Chondrocyte (in vitro differentiated cells): Measurements from ENCODE around the gene CLCN7. TPM values are rescaled to one million over a fixed set of nuclear protein-coding genes. Genes with fewer than 3 reads are reported as not detected.

Experiments used
- DNase-seq: peaks from one replicate; pipeline ENCODE4 v3.0.0; 2021; ENCODE audit warnings: mixed read lengths, low spot score
- H3K27ac Mint-ChIP-seq: one replicate; pipeline ENCODE4 v1.8.0; 2021; ENCODE audit warnings: mild to moderate bottlenecking, moderate library complexity, mixed read lengths; ENCODE audit not compliant: unreplicated experiment
- H3K27me3 Mint-ChIP-seq: 2 replicates; pipeline ENCODE4 v1.8.0; 2021; ENCODE audit warnings: low read depth, mixed read lengths
- H3K36me3 Mint-ChIP-seq: 2 replicates; pipeline ENCODE4 v1.8.0; 2021; ENCODE audit warnings: low read depth, mixed read lengths
- H3K4me1 Mint-ChIP-seq: 2 replicates; pipeline ENCODE4 v1.8.0; 2021; ENCODE audit warnings: low read depth, mild to moderate bottlenecking, mixed read lengths
- H3K4me3 Mint-ChIP-seq: one replicate; pipeline ENCODE4 v1.8.0; 2021; ENCODE audit warnings: mild to moderate bottlenecking, moderate library complexity, mixed read lengths; ENCODE audit not compliant: unreplicated experiment
- H3K9me3 Mint-ChIP-seq: 2 replicates; pipeline ENCODE4 v1.8.0; 2021; ENCODE audit warnings: low read depth, mixed read lengths
- CTCF ChIP-seq: fragments of 200-600 bp; sonication (generic); IDR thresholded peaks from 2 replicates; pipeline ENCODE4 v1.5.0; 2021; ENCODE audit warnings: antibody characterized with exemption, mild to moderate bottlenecking, moderate library complexity
- total RNA-seq: library from RNA; stranded (reverse); gene quantifications from 3 replicates; pipeline ENCODE4 v1.2.1, GENCODE V29; 2021

The CLCN7 gene
- total RNA-seq, 1 donor from 2014 or later: 97.0 TPM

DNA sequence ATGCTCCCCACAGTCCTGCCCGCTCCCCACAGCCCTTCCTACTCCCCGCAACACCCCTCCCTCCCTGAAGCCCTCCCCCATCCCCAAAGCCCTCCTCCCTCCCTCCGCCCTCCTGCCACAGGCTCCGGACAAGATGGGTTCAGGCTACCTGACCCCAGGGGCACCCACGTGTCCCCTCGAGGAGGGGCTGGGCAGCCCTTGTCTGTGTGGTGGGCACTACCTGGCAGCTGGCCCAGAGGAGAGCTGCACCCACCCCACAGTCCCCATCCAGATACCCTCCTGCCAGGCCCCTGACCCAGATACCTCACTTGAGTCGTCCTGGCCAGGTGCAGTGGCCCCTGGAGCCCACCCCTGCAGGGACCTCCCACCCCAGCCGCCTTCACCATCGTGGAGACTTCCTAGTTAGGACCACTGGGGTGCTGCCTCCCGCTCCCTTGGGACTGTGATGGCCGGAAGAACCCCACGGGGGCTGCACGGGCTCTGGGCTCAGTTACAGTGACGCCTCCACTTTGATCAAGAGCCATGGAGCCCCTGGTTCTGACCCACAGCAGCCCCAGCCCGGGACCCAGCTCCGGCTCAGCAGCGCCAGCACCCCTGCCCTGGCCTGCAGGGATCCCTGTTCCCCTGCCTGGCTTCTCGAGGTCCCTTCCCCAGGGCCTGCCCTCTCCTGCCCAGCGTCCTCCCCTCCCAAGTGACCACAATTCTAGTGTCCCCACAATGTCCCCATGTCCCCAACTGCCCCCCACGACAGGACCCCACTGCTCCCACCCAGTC, 43.1 kb downstream of the CLCN7 start:
- Mint-ChIP-seq H3K9me3 (no peaks in the 10 kb centered on the region), H3K27ac (no peak overlapping the region), H3K36me3 (no peaks in the 10 kb centered on the region), H3K4me3 (no peak overlapping the region), H3K4me1 (no peaks in the 10 kb centered on the region), H3K27me3 (peaks cover 4% of the 10 kb centered on the region)
- DNase-seq: no peak
- no peak for TF ChIP-seq CTCF

GRCh38 chr16:1430759-1431496, 43.9 kb downstream of the CLCN7 start, which contains the start of gene PERCC1:
Gene PERCC1 (plus strand): TSS chr16:1431078. CDS start chr16:1432594, 1,516 bp downstream.
- DNase-seq: no peak
- no peak within 1 kb of the TSS for H3K27ac Mint-ChIP-seq
- no peak for TF ChIP-seq CTCF
- no peaks in the 10 kb centered on the region for H3K36me3 Mint-ChIP-seq
- no peak within 1 kb of the TSS for H3K4me3 Mint-ChIP-seq
- H3K4me1 Mint-ChIP-seq: no peaks in the 10 kb centered on the region
- H3K27me3 Mint-ChIP-seq: peaks cover 4% of the 10 kb centered on the region
- no peaks in the 10 kb centered on the region for H3K9me3 Mint-ChIP-seq

DNA sequence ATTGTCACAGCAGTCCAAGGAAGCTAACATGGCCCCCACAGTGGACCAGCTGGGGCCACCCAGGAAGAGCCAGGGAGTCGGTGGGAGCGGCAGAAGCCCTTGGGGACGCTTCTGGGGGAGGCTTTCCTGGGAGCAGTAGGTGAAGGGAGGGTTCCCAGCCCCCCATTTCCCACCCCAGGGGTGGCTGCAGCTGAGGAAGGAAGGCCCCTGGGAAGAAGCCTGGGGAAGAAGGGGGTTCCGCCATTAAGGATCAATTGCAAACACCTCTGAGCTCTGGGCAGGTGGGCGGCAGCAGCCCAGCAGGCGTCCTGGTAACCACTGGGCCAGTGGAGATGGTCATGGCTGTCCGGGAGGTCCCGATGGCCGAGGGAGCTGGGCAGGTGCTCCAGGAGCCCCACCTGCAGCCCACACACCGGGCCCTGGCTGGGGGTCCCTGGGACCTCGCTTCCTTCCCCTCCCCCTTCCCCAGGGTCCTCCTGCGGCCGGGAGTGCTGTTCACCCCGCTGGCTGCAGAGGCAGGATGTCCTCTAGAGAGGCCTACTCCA, 44.5 kb downstream of the CLCN7 start:
- no peak for DNase-seq
- Mint-ChIP-seq H3K4me3 (no peak overlapping the region), H3K4me1 (no peaks in the 10 kb centered on the region), H3K9me3 (no peaks in the 10 kb centered on the region), H3K36me3 (no peaks in the 10 kb centered on the region), H3K27me3 (peaks cover 4% of the 10 kb centered on the region), H3K27ac (no peak overlapping the region)
- no peak for TF ChIP-seq CTCF

- Mint-ChIP-seq H3K9me3 (no peaks in the 10 kb centered on the region), H3K4me1 (no peaks in the 10 kb centered on the region)
- TF ChIP-seq CTCF: no peak
Measured at GRCh38 chr16:1429631-1430030, 45.2 kb downstream of the CLCN7 start.

GRCh38 chr16:1429012-1429411, 45.8 kb downstream of the CLCN7 start:
- Mint-ChIP-seq H3K4me3 (no peak overlapping the region), H3K27me3 (peaks cover 4% of the 10 kb centered on the region), H3K27ac (no peak overlapping the region), H3K4me1 (no peaks in the 10 kb centered on the region), H3K36me3 (no peaks in the 10 kb centered on the region), H3K9me3 (no peaks in the 10 kb centered on the region)
- no peak for TF ChIP-seq CTCF
- DNase-seq: no peak

More at GRCh38 chr16:1429631-1430030, 45.2 kb downstream of the CLCN7 start:
- Mint-ChIP-seq H3K4me3 (no peak overlapping the region), H3K36me3 (no peaks in the 10 kb centered on the region), H3K27ac (no peak overlapping the region), H3K27me3 (peaks cover 4% of the 10 kb centered on the region)
- no peak for DNase-seq
